NCI-H2029 (cell line): Measurements from ENCODE around the gene MARK4.

Source experiments
- DNase-seq: peaks from one replicate; lab custom pipeline; 2025; lab: John Stamatoyannopoulos, UW

The MARK4 gene

DNA sequence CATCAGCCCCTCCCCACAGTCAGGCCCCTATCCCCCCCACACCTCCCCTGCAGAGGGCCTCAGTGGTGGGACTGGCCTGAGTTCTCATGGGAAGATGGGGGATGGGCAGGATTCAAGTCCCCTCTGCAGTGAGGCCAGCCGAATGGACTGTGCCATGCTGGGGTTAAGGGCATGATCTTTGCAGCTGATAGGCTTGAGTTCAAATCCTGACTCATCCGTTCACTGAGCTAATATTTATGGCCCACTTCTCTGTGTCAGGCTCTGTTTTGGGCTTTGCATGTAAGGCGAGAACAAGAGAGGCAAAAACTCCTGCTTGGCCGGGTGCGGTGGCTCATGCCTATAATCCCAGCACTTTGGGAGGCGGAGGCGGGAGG, 20.7 kb downstream of the MARK4 start:
- DNase-seq: no peak

DNA sequence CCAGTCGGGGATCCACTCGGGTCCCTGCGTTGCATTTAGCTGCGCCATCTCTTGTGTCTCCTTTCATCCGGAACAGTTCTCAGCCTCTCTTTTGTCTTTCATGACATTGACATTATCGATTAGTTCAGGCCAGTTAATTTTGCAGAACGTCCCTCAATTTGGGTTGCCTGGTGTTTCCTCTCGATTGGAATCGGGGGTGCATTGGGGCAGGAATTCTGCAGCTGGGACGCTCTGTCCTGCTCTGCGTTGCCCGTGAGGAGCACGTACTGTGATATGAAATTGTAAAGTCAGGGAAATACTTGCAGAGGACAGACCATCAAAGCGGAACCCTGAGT, 22.4 kb downstream of the MARK4 start:
- no peak for DNase-seq

DNA sequence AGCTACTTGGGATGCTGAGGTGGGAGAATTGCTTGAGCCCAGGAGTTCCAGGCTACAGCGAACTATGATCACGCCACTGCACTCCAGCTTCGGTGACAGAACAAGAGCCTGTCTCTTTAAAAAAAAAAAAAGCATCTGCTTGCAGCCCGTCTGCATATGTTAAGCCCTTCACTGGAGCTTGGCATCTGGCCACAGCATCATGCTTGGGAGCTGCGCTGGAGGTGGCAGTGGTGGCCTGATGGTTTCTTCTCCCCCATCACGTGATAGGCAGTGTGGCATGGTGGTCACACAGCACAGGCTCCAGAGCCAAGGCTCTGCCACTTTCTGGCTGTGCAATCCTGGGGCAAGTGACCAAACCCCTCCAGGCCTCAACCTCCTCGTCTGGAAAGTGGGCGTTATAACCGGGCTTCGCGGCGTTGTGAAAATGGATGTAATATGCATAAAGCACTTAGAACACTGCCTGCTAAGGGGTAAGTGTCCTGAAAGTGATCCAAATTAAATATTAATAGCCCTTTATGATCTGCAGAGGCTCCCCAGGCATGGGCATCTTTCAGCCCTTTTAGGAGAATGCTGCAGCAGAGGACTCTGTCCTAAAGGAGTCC, 24.4 kb downstream of the MARK4 start:
- peak; percentile 88 for DNase-seq

DNA sequence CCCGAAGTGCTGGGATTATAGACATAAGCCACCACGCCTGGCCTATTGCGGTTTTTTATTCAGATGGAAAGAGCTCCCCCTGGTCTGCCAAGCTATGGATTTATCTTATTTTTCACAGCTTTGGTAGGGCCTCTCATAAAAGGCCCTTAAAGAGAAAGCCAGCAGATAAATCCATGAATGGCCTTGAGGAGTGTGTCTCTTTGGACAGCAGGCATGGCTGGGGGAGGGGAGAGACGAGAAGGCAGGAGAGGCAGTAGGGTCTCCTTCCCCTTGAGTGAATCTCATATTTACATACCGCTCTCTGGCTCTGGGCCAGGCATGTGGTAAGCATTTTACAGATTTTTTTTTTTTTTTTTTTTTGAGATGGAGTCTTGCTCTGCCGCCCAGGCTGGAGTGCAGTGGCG, 25.2 kb downstream of the MARK4 start:
- peak; percentile 75 for DNase-seq

DNA sequence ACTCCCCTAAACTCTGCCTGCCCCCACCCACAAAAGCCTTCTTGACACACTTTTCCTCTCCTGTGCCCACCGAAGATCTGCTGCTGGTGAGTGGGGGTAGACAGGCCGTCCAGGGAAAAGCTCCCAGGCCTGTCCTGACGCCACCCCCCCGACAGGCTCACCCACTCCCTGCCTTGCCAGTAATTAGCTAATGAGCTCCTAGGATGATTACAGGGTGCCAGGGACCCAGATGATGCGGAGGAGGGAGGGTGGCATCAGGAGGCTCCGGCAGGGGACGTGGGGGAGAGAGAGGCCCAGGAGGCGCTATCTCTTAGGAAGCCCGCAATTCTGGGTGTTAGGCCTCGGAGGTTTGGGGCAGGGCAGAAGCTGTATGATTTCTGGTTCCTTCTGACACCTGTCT, 27.0 kb downstream of the MARK4 start:
- no peak for DNase-seq

DNA sequence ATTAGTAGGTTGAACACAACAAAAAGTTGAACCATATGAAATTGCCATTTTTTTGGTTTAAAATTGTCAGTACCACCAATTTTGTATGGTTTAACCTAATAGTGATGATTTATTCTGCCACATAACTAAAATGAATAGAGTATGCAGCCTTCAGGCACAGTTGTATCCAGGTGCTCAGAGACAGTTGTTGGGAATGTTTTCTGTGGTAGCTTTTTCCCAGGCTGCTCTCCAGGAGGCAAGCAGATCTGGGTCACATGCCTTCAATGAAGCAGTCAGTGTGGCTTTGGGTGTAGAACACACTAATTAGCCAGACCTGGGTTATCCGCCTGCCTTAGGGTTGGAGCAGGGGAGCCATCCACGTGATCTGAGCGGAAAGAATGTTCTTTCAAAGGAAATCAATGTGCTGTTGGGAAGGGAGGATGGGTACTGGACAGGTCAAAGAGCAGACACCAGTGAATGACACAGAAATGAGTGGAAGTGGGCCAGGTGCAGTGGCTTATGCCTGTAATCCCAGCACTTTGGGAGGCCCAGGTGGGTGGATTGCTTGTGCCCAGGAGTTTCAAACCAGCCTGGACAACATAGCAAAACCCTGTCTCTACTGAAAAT, 28.6 kb downstream of the MARK4 start:
- no peak for DNase-seq

DNA sequence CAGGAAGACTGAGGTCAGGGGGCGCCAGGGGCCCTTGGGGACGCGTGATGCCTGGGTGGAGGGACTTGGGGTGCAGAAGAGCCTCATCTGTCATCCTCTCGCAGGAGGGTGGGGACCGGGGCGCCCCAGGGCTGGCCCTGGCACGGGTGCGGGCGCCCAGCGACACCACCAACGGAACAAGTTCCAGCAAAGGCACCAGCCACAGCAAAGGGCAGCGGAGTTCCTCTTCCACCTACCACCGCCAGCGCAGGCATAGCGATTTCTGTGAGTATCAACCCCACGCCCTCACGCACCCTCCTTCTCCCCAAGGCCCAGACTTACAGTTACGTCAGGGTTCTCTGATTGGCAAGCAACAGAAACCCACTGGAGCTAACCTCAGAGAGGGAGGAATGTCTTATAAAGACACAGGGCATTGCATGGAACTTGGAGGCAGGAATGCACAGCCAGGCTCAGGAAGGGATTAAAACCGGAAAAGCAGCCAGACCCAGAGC, 29.4 kb downstream of the MARK4 start:
- DNase-seq: no peak

DNA sequence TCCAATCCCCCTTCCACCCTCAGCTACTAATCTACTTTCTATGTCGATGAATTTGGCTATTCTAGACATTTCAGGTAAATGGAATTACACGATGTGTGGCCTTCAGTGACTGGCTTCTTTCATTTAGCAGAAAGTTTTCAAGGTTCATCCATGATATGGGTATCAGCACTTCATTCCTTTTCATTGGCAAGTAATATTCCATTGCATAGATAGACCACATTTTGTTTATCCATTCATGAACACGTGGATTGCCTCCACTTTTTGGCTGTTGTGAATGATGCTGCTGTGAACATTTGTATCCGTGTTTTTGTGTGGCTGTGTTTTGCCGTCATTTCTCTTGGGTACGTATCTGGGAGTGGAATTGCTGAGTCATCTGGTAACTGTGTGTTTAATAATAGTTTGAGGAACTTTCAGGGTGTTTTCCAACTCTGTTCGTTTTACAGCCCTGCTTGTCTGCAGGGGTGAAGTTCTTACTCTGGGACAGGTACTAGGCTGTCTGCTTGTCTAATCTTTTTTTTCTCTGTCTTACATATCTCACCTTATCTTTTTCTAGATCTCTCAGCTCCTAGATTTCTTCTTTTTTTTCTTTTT, 32.5 kb downstream of the MARK4 start:
- no peak for DNase-seq

DNA sequence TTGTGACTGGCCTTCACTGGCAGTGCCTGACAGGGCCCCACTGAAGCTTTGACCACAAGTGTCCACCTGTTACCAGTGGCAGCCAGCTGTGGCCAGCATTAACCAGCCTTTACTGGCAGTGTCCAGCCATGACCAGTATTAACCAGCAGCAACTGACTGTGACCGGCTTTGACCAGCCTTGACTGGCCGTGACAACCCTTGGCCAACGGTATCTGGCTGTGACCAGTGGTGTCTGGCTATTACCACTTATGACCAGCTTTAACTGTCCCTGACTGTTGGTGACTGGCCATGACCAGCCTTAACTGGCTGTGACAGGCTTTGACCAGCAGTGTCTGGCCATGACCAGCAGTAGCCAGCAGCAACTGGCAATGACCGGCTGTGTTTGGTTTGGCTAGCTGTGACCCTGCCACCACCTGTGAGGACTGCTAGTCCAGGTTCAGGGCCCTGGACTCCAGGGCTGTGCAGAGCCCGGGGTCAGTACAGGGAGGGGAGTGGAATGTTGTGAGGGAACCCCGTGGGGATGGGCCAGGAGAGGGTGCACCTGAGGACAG, 39.4 kb downstream of the MARK4 start:
- no peak for DNase-seq

DNA sequence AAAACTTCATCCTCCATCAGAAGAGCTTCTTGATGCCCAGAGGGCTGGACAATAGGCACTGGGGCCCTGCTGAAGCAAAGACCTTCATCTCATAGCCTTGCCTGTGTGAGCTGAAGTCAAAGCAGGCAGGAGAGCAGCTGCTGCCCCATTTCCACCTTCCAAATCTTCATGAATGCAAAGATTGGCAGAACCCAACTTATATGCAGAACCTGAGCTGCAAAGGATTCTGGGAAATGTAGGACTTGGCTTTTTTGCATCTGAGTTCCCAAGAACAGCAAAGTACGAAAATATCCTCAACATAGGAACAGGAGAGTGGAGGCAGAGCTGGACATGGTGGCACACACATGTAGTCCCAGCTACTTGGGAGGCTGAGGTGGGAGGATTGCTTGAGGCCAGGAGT, 40.8 kb downstream of the MARK4 start:
- DNase-seq: no peak

DNA sequence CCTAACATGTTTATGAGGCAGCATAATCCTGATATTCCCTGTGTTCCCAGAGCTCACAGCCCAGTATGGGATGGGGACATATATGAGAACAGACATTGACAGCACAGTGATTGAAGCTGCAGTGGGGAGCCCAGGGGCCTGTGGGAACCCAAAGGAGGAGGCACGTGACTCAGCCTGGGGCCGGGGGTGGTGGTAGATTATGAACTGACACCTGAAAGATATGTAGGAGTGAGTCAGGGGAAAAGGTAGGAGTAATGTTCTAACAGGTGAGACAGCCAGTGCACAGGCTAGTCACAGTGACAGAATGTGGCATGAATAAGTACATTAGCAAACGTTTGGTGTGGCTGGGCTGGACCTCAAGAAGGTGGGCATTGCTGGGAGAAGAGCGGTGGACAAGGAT, 42.6 kb downstream of the MARK4 start:
- no peak for DNase-seq

DNA sequence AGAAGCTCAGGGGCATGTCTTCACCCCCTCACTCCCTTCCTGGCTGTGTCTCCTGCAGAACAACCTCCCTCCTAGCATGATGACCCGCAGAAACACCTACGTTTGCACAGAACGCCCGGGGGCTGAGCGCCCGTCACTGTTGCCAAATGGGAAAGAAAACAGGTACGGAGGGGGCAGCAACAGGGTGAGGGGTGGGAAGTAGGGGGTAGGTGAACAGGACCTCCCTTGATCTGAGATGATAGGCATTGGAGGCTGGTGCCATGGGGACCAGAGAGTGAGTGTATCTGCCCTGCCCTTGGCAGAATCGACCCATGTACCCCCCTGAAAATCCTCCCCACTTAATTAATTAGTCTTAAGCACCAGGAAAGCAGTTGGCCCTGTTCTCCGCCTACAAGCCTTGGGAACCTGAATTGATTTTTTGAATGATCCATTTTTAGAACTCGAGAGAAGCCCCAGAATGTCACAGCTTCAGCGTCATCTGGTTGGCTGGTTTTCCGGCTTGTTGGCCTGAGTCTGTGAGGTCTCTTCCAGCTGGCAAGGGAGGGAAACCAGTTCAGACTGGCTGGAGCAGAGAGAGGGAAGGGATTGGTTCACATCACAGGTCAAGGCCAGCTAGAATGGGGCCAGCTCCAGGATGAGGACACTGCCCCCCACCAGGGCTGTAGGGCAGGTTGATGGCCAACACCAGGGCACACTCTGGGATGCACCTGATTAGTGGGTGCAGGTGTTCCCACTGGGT, 43.4 kb downstream of the MARK4 start:
- DNase-seq: peak; percentile 5

DNA sequence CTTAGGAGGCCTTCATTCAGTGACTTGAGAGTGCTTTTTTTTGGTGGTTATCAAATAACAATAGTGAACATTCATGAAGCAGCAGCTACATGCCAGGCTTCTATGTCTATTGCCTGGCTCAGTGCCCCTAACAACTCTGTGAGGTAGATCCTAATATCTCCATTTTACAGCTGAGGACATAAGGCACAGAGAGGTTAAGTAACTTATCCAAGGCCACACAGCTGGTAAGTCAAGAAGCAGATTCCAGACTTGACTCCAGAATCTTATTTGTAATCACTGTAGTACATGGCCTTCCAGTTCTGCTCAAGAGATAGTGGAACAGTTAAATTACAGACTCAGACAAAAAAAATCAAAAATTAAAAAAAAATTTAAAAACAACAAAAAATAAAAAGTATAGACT, 44.8 kb downstream of the MARK4 start:
- no peak for DNase-seq

DNA sequence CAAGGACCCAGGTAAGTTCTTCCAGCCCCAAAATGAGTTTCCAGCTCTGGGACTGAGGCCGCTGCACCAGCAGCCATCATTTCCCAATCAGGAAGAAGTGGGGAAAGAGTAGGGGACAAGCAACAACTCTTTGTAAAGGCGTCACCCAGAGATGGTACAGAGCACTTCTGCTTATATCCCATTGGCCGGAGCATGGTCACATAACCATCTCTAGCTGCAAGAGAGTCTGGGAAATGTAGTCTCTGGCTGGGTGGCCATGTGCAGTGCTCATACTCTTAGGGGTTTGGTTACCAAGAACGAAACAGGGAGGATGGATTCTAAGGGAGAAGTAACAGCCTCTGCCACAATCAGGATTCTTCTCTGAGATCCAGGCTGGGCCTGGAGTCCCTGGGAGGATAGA, 45.3 kb downstream of the MARK4 start:
- no peak for DNase-seq

DNA sequence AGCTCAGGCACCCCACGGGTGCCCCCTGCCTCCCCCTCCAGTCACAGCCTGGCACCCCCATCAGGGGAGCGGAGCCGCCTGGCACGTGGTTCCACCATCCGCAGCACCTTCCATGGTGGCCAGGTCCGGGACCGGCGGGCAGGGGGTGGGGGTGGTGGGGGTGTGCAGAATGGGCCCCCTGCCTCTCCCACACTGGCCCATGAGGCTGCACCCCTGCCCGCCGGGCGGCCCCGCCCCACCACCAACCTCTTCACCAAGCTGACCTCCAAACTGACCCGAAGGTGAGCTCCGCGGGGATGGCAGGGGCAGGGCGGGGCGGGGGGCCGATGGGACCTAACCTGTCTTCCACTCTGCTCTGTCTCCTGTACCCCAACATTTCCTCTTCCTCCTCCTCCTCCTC, 46.6 kb downstream of the MARK4 start:
- DNase-seq: no peak

DNA sequence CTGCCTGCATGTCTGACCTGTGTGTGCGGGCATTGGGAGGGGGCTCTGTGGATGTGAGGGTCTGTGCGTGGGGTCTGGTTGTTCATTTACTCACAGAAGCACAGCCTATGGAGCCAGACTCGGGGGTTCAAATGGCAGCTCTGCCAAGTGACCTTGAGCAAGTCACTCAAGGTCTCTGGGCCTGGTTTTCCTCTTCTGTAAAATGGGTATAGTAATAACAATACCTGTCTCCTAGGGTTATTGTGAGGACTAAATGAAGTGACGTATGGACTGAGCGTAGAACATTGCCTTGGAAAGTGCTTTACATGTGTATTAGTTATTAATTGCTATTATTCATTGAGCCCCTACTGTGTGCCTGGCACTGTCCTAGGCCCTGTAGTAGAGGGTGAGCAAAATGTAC, 47.2 kb downstream of the MARK4 start:
- DNase-seq: no peak

DNA sequence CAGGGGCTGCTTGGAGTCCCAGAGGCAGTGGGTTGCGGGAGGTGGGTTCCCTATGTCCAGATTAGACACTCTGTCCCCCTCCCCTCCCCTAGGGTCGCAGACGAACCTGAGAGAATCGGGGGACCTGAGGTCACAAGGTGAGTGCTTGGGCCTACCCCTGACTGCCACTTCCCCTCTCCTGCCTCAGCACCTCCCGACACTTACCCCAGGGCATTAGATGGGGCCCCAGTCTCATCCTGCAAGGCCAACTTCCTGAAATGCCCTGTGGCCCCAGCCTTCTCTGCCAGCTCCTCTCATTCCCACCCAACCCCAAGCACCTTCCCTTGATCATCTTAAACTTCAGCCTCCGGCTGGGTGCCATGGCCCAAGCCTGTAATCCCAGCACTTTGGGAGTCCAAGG, 48.6 kb downstream of the MARK4 start:
- DNase-seq: no peak

DNA sequence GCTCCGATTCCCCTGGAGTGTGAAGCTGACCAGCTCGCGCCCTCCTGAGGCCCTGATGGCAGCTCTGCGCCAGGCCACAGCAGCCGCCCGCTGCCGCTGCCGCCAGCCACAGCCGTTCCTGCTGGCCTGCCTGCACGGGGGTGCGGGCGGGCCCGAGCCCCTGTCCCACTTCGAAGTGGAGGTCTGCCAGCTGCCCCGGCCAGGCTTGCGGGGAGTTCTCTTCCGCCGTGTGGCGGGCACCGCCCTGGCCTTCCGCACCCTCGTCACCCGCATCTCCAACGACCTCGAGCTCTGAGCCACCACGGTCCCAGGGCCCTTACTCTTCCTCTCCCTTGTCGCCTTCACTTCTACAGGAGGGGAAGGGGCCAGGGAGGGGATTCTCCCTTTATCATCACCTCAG, 51.3 kb downstream of the MARK4 start:
- DNase-seq: no peak

DNA sequence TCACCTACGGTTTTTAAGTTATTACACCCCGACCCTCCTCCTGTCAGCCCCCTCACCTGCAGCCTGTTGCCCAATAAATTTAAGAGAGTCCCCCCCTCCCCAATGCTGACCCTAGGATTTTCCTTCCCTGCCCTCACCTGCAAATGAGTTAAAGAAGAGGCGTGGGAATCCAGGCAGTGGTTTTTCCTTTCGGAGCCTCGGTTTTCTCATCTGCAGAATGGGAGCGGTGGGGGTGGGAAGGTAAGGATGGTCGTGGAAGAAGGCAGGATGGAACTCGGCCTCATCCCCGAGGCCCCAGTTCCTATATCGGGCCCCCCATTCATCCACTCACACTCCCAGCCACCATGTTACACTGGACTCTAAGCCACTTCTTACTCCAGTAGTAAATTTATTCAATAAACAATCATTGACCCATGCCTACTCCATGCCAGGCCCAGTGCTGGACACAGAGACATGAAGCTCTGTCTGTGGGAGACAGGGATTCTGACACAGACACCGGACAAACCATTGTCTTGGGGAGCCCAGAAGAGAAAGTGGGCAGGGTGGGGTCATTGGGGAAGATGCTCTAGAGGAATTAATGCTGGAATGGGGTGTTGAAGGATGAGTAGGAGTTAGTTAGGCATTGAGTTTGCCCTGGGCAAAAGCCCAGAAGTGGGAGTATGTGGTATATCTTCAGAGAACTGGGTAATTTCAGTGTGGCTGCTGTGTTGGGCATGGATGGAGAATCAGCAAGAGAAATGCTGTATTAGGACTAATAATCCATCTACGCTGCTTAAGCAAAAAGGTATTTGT, 52.4 kb downstream of the MARK4 start:
- no peak for DNase-seq

DNA sequence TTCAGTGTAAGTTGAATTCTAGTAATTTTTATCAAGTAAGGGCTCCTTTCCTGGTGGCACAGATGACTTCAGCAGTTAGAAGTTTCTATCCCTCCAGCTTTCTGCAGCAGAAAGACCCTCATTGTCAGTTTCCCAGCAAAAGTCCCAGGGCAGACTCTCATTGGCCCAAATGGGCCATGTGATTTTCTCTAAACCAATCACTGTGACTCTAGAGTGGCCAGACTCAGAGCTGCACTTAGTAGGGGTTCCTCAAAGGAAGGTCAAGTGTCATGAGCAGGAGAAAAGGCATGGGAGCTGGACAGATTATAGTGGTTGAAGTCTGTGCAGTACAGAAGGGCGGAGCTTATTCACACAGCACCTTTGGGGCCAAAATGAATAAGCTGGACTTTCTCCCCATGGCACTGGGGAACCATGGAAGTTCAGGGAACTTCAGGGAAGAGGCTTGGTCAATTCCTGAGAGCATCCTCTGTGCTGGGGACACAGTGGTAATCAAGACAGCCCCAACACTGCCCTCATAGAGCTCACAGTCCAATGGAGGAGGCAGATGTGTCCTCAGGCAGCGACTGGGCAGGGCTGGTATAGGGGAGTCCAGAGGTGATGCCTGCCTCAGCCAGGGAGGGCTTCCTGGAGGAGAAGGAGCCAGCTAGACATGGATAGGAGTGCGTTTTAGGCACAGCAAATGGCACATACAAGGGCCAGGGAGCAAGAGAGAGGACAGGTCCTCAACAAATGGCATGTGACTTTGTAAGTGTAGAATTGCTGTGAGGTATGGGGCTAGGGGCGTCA, 53.3 kb downstream of the MARK4 start:
- no peak for DNase-seq

DNA sequence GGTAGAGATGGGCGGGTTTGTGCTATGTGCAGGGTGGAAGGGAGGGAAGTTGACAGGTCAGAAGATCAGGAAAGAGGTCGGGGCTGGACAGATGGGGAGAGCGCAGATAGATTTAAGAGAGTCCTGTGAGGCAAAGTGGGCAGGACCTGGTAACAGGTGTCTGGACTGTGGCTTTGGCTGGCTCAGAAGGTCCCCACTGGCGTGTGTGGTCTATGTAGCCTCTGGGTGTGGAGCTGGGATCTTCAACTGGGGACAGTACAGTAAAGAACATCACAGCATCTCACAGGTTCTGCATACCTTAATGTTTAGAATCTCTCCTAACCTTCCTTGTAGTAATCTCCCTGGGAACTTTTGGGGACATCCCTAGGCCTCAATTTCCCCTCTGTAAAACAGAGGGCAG, 53.9 kb downstream of the MARK4 start:
- no peak for DNase-seq
